GM23338 (cell line): Measurements from ENCODE around the gene AGFG2.
"Not testable (repeated sequence)": the region's sequence is repeated elsewhere in the genome, so short reads cannot be mapped to it uniquely, and the experiment has no call there.

ENCODE experiments used
- CREB1 ChIP-seq: fragments of 250-450 bp; sonication (Bioruptor Pico); IDR thresholded peaks from 2 replicates; pipeline ENCODE4 v1.5.0; 2020; ENCODE audit warnings: low read depth, mild to moderate bottlenecking, moderate library complexity
- EZH2 ChIP-seq: fragments of 200-600 bp; sonication (generic); IDR thresholded peaks from one replicate; pipeline ENCODE4 v1.8.0; 2017; ENCODE audit warnings: antibody characterized with exemption, mild to moderate bottlenecking, low read depth; ENCODE audit not compliant: unreplicated experiment
- EZH2phosphoT487 ChIP-seq: fragments of 200-600 bp; sonication (generic); IDR thresholded peaks from one replicate; pipeline ENCODE4 v1.8.1; 2018; ENCODE audit warnings: antibody characterized with exemption; ENCODE audit not compliant: unreplicated experiment
- JUNB ChIP-seq: IDR thresholded peaks from one replicate; pipeline ENCODE4 v1.6.1; 2016; ENCODE audit warnings: antibody characterized with exemption; ENCODE audit not compliant: unreplicated experiment
- POLR2AphosphoS5 ChIP-seq: IDR thresholded peaks from 2 replicates; pipeline ENCODE4 v1.6.1; 2016; ENCODE audit warnings: antibody characterized with exemption, low read depth
- REST ChIP-seq: IDR thresholded peaks from one replicate; pipeline ENCODE4 v1.6.1; 2018; ENCODE audit warnings: antibody characterized with exemption; ENCODE audit not compliant: unreplicated experiment
- STAT1 ChIP-seq: IDR thresholded peaks from one replicate; pipeline ENCODE4 v1.6.1; 2016; ENCODE audit warnings: antibody characterized with exemption; ENCODE audit not compliant: unreplicated experiment
- ZNF114 ChIP-seq: fragments of 250-450 bp; sonication (Bioruptor Pico); IDR thresholded peaks from 2 replicates; pipeline ENCODE4 v1.5.0; 2020; ENCODE audit warnings: mild to moderate bottlenecking, moderate library complexity
- ZNF331 ChIP-seq: fragments of 250-450 bp; sonication (Bioruptor Pico); IDR thresholded peaks from 2 replicates; pipeline ENCODE4 v1.5.0; 2020; ENCODE audit warnings: low read depth, mild to moderate bottlenecking, moderate library complexity
- TF ChIP-seq, protein P1 (sequence below), 2 experiments: fragments of 200-600 bp in 1 of 2; sonication (generic) in 1 of 2; conservative IDR thresholded peaks; 2 replicates each; pipeline versions ENCODE4 v1.5.1 to v1.6.1; 2016 to 2017; ENCODE audit warnings: antibody characterized with exemption in 2 of 2, low read depth in 2 of 2, mild to moderate bottlenecking in 2 of 2, moderate library complexity in 1 of 2
- TF ChIP-seq, protein P2 (sequence below): IDR thresholded peaks from 2 replicates; pipeline ENCODE4 v1.6.1; 2016; ENCODE audit warnings: antibody characterized with exemption

GRCh38 chr7:100541309-100541708 lies 2.3 kb downstream of the AGFG2 start:
- TF ChIP-seq, protein P1, sequence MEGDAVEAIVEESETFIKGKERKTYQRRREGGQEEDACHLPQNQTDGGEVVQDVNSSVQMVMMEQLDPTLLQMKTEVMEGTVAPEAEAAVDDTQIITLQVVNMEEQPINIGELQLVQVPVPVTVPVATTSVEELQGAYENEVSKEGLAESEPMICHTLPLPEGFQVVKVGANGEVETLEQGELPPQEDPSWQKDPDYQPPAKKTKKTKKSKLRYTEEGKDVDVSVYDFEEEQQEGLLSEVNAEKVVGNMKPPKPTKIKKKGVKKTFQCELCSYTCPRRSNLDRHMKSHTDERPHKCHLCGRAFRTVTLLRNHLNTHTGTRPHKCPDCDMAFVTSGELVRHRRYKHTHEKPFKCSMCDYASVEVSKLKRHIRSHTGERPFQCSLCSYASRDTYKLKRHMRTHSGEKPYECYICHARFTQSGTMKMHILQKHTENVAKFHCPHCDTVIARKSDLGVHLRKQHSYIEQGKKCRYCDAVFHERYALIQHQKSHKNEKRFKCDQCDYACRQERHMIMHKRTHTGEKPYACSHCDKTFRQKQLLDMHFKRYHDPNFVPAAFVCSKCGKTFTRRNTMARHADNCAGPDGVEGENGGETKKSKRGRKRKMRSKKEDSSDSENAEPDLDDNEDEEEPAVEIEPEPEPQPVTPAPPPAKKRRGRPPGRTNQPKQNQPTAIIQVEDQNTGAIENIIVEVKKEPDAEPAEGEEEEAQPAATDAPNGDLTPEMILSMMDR (conservative IDR thresholded peaks at IDR 0.05; ENCODE audit: low read depth in 2 of 2) = not testable (repeated sequence)
- TF ChIP-seq REST; CREB1 (CRISPR knock-in tag); EZH2; EZH2phosphoT487; POLR2AphosphoS5; STAT1; JUNB; ZNF114 (CRISPR knock-in tag); ZNF331 (CRISPR knock-in tag): not testable (repeated sequence)
- TF ChIP-seq, protein P2, sequence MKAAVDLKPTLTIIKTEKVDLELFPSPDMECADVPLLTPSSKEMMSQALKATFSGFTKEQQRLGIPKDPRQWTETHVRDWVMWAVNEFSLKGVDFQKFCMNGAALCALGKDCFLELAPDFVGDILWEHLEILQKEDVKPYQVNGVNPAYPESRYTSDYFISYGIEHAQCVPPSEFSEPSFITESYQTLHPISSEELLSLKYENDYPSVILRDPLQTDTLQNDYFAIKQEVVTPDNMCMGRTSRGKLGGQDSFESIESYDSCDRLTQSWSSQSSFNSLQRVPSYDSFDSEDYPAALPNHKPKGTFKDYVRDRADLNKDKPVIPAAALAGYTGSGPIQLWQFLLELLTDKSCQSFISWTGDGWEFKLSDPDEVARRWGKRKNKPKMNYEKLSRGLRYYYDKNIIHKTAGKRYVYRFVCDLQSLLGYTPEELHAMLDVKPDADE = not testable (repeated sequence)
